Prostate gland (tissue), 2 donors: ENCODE measurements around the gene PCSK6.

ENCODE experiments used
- CTCF ChIP-seq, 4 experiments: fragments of 200-600 bp in 2 of 4; fragments of 450-650 bp in 2 of 4; sonication (generic) in 2 of 4; IDR thresholded peaks; 1 replicate in 3 of 4; 2 replicates in 1 of 4; pipeline ENCODE4 v1.5.1; 2016 to 2019; ENCODE audit warnings: antibody characterized with exemption in 4 of 4, mild to moderate bottlenecking in 2 of 4, moderate library complexity in 2 of 4
- POLR2A ChIP-seq: fragments of 450-650 bp; IDR thresholded peaks from one replicate; pipeline ENCODE4 v1.6.1; 2016; ENCODE audit warnings: antibody characterized with exemption, mild to moderate bottlenecking

- no peak for TF ChIP-seq CTCF (IDR thresholded peaks at IDR 0.05)
- TF ChIP-seq POLR2A: no peak
Observed at GRCh38 chr15:101437618-101438481, 51.7 kb downstream of the PCSK6 start.
